ENCODE results near the gene SEMA3C. TPM values are rescaled to one million over a fixed set of nuclear protein-coding genes. Genes with fewer than 3 reads are reported as not detected.

Gene SEMA3C
- polyA plus RNA-seq, 4 donors = 24.3 to 248 (median 51.3) TPM

DNA sequence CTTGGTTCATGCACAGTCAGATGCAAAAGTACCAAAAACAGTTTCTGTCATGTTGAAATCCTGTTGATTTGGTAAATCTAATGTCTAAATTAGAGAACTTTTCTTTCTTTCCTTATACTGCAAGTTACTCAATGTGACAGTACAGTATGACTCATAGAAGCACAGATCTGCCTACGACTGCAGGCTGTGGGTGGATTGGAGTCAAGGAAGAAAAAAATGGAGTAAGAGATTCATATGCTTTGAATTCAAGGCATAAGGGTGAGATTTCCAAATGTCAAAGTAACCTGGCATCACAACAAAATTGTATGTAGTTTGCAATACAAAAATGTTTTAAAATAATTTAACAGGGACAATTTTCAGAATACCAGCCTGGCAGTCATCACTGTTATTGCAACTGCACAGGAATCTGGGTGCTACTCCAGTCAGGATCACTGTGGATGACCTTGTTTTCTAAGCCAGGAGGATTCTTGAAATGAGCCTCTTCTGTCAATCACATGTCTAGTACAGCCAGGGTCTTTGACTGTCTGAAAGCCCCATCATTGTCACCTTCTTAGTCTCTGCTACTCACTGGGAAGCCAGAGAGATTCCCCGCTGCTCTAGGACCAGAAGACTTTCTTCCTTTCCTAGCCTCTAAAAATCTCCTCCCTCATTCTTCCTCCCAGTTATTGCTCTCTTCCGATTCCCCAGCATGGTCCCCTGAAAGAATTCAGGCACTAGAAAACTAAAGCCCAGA, 196.8 kb downstream of the SEMA3C start:
- no peak for DNase-seq (ENCODE audit: low read depth in 4 of 4, low spot score in 3 of 4)

DNA sequence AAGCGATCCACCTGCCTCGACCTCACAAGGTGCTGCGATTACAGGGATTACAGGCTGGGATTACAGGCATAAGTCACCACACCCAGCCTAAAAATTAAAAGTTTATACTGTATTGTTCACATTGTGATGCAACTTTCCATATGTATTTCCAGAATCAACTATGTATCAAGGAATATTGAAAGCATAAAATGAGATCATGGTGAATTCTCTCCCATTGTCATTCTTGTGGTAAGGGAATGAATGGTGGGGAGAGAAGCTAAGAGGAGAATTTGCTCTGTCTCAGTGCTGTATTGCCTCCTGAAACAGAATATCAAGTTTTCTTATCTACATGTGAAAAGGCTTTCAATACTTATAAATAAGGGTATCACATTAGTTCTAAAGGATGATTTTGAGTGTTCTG, 198.7 kb downstream of the SEMA3C start:
- DNase-seq (ENCODE audit: low read depth in 4 of 4, low spot score in 3 of 4) = no peak

DNA sequence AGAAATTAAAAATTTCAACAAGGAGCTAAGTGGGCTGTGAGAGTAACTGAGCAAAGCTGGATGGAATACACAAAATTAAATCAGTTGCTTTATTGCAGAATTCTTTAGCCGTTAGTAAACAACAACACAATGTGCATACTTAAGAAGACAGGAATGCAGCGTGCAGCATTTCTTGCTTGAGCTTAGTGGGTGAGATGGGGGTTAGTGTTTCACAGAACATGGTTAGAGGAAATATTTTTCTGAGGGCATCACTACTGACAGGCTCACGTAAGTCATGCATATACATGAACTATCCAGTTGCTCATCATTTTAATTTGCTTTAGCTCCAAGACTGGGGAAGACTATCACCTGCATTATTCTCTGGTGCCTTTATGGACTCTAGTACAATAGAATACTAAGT, 199.6 kb downstream of the SEMA3C start:
- DNase-seq (ENCODE audit: low read depth in 4 of 4, low spot score in 3 of 4) = no peak

DNA sequence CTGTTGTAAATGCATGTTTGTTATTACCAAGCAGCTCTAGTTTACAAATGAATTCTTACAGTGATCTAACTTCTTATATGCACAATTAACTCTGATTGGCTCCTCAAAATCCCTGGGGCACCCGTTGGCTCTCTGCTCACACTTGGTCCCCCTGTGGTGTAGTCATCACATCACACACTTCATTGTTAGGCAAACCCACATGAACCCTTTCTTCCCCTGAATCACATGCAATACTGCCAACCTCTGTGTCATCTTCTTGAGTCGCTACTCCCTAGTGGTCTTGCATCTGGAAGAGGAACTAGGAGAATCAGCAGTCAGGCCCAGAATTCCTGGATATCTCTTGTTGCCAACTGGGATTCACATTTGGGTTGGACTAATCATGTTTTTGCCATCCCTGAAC, 207.3 kb downstream of the SEMA3C start:
- DNase-seq (ENCODE audit: low read depth in 4 of 4, low spot score in 3 of 4) = no peak

DNA sequence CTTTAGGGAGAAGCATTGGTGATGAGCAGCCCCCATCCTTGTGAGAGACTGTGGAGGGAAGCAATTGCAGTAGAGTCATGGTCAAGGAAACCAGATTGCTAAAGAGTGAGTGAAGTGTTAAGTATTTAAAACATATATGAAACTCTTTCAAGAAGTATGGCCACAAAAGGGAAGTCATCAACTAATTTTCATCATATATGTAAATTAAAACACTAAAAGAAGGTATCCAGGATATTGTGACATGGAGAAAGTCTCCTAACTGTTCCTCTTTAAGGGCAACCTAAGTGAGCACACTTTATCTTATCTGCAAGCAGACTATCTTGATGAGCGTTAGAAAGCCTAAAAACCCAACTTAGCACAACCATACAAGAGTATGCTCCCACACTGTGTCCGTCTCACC, 210.7 kb downstream of the SEMA3C start:
- DNase-seq (ENCODE audit: low read depth in 4 of 4, low spot score in 3 of 4) = no peak

DNA sequence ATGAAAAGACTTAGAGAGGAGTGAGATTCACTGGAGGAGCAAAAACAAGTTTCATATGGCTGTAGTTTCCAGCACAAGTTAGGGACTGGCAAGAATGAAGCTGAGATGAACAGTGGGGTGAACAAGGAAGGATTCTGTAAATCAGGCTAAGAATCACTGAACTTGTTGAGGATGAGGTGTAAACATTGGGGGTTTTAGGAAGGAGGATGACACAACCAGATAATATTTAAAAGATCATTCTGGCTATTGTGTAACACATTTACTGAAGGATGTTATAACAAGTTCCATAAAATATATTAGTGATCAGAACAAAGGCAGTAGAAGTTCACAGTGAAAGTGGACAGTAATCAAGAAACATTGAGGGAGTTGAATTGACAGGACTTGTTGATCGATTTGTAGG, 211.5 kb downstream of the SEMA3C start:
- no peak for DNase-seq (ENCODE audit: low read depth in 4 of 4, low spot score in 3 of 4)

DNA sequence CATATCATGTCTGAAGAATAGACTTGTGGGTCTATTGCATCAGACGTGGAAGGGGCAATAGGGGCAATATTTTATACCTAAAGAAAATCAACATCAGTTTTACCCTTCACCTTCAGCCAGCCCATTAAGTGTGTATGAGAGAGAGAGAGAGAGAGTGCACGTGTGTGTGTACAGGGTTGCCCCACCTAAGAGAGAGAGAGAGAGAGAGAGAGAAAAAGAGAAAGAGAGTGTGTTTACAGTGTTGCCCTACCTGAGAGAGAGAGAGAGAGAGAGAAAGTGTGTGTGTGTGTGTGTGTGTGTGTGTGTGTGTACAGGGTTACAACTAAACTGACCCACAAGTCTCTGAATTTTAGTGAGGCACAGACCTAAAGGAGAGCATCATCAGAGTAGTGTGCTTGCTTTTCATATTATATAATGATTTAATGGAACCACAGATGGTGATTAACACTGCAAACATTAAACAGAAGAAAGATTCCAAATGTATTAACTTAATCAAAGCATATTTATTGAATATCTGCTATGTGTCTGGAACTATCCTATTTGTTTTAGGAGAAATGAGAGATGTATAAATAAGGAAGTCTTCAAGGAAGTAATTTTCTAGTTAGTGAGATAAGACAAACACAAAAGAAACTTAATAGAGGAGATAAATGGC, 213.6 kb downstream of the SEMA3C start:
- DNase-seq (ENCODE audit: low read depth in 4 of 4, low spot score in 3 of 4) = no peak

DNA sequence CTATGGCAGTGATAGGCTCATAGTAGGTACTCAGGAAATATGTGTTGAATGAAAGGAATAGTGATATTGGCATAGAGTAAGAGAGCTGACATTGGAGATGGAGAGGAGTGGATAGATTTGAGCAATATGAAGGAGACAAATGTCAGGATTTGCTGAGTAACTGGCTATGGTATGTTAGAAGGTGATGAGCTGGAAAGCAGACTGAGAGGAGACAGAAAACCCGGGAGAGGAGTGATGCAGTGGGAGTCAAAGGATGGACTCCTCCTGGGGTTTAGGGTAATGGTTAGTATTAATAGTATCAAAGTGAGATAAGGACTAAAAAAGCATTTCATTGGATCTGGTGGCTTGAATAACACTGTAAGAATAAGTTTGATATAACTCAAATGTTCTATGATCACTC, 215.6 kb downstream of the SEMA3C start:
- DNase-seq (ENCODE audit: low read depth in 4 of 4, low spot score in 3 of 4) = no peak

DNA sequence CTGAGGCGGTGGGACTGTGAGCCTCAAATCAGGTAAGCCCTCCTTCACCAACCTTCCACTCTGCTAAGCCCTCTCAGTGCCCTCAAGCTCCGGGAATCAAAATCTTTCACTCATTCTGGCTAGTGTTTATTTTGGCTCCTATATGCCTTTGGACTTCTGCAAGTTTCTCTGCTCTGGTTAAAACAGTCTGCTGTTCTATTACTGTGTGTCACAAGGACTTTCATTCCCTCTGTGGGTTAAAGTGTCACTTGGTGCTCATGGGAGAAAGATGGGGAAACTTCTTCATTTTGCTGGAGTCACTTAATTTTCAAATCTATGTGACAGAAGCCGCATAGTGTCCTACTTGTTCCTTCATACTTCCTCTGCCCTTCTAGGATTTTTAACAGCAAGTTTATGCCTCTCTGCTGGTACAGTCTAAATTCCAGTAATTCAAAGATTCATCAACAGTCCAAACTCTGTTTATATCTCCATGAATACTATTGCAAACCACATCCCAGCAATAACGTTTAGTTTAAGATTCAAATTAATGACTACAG, 219.1 kb downstream of the SEMA3C start:
- no peak for DNase-seq (ENCODE audit: low read depth in 4 of 4, low spot score in 3 of 4)

DNA sequence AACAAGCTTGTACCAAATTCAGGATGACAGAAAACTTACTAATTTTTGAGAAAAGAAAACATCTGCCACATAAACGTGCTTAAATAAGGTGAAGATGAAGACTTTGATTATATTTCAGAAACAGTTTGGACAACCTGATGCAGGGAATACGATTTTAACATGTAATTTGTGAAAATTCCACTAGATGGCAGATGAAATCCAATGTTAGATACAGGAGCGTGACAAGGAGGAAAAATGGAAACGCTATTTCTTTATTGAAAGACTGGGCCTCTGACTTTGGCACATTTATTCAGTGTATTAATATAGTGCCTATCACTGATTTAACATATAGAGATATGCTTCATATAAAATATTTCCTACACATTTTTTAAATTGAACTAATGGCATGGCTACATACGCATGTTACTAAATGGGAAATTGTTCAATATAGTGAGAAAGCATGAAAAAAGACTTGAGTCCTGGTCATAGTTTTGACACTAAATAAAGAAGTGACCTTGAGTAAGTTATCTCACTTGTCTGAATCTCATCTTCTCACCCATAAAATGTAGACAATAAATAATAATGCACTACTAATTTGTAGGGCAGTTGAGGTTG, 219.7 kb downstream of the SEMA3C start:
- peak in 2 of 4 donors; percentile 29 to 37 for DNase-seq (ENCODE audit: low read depth in 4 of 4, low spot score in 3 of 4)
